ENCODE measurements around the gene ENO4.
A peak's percentile ranks its signal among the peaks of the same experiment; 100 is the strongest.

ENO4 gene

GRCh38 chr10:116852246-116852645 is 2.9 kb downstream of the ENO4 start:
- Histone ChIP-seq H3K14ac (ENCODE audit: low read length) (no peak overlapping the region), H3K18ac (ENCODE audit: low read length) (no peak overlapping the region), H3K79me2 (ENCODE audit: control insufficient read depth, insufficient read depth, low read length, poor library complexity) (no peaks in the 10 kb centered on the region), H3K27ac (ENCODE audit: low read depth, low read length) (no peak overlapping the region), H3K79me1 (ENCODE audit: low read length) (peaks cover 9% of the 10 kb centered on the region), H2BK12ac (ENCODE audit: low read length) (no peak overlapping the region), H3K27me3 (ENCODE audit: insufficient read depth, low read length) (no peaks in the 10 kb centered on the region), H3K4me1 (ENCODE audit: control insufficient read depth in 1 of 2, insufficient read depth in 2 of 2, low read length in 2 of 2) (peaks cover 8 to 15% of the 10 kb centered on the region in 2 experiments), H3K4ac (ENCODE audit: low read depth, low read length) (no peak overlapping the region), H2AK5ac (ENCODE audit: low read length) (no peak overlapping the region), H4K8ac (ENCODE audit: low read depth, low read length) (no peak overlapping the region), H3K9me3 (ENCODE audit: insufficient read depth, low read depth, low read length) (peaks cover 2% of the 10 kb centered on the region), H3K36me3 (ENCODE audit: control insufficient read depth in 1 of 2, insufficient read depth in 2 of 2, low read length in 2 of 2) (no peaks in the 10 kb centered on the region), H2BK120ac (ENCODE audit: insufficient read depth, low read length, poor library complexity) (no peak overlapping the region), H3K9ac (ENCODE audit: low read length) (no peak overlapping the region), H4K12ac (ENCODE audit: low read depth, low read length) (no peak overlapping the region), H3K4me3 (ENCODE audit: low read depth, low read length) (no peak overlapping the region), H4K91ac (ENCODE audit: low read depth, low read length) (no peak overlapping the region), H2BK5ac (ENCODE audit: low read depth, low read length, poor library complexity) (no peak overlapping the region), H2AFZ (ENCODE audit: insufficient read depth, low read length, poor library complexity) (no peak overlapping the region), H3K4me2 (ENCODE audit: low read length) (no peak overlapping the region), H3K23ac (ENCODE audit: low read length) (peak overlapping the region; percentile 47)
- WGBS (ENCODE audit: extremely low coverage, insufficient coverage, insufficient read length), result no CpG with 5 or more reads among the region's 1 CpG
- DNase-seq, result peak in 1 of 2 donors; percentile 58

- Histone ChIP-seq H4K12ac (ENCODE audit: low read depth, low read length) (no peak overlapping the region), H3K9ac (ENCODE audit: low read length) (no peak overlapping the region), H2BK5ac (ENCODE audit: low read depth, low read length, poor library complexity) (no peak overlapping the region), H3K4ac (ENCODE audit: low read depth, low read length) (no peak overlapping the region), H3K4me2 (ENCODE audit: low read length) (no peak overlapping the region), H2BK120ac (ENCODE audit: insufficient read depth, low read length, poor library complexity) (no peak overlapping the region), H3K79me2 (ENCODE audit: control insufficient read depth, insufficient read depth, low read length, poor library complexity) (no peaks in the 10 kb centered on the region), H2BK12ac (ENCODE audit: low read length) (no peak overlapping the region), H3K27ac (ENCODE audit: low read depth, low read length) (no peak overlapping the region), H3K79me1 (ENCODE audit: low read length) (peaks cover 9% of the 10 kb centered on the region), H3K4me3 (ENCODE audit: low read depth, low read length) (no peak overlapping the region), H4K8ac (ENCODE audit: low read depth, low read length) (no peak overlapping the region), H3K36me3 (ENCODE audit: control insufficient read depth in 1 of 2, insufficient read depth in 2 of 2, low read length in 2 of 2) (no peaks in the 10 kb centered on the region), H2AFZ (ENCODE audit: insufficient read depth, low read length, poor library complexity) (no peak overlapping the region), H3K27me3 (ENCODE audit: insufficient read depth, low read length) (no peaks in the 10 kb centered on the region), H3K18ac (ENCODE audit: low read length) (no peak overlapping the region), H3K23ac (ENCODE audit: low read length) (no peak overlapping the region), H3K14ac (ENCODE audit: low read length) (no peak overlapping the region), H3K9me3 (ENCODE audit: insufficient read depth, low read depth, low read length) (peaks cover 2% of the 10 kb centered on the region), H3K4me1 (ENCODE audit: control insufficient read depth in 1 of 2, insufficient read depth in 2 of 2, low read length in 2 of 2) (peaks cover 8 to 15% of the 10 kb centered on the region in 2 experiments), H4K91ac (ENCODE audit: low read depth, low read length) (no peak overlapping the region), H2AK5ac (ENCODE audit: low read length) (no peak overlapping the region)
- no CpG with 5 or more reads among the region's 4 CpGs for WGBS (ENCODE audit: extremely low coverage, insufficient coverage, insufficient read length)
- no peak for DNase-seq
Measured at GRCh38 chr10:116853287-116853686, 4.0 kb downstream of the ENO4 start.

GRCh38 chr10:116853701-116854100 is 4.4 kb downstream of the ENO4 start:
- H2BK5ac ChIP-seq (ENCODE audit: low read depth, low read length, poor library complexity), result no peak overlapping the region
- peaks cover 2% of the 10 kb centered on the region for H3K9me3 ChIP-seq (ENCODE audit: insufficient read depth, low read depth, low read length)
- H2BK12ac ChIP-seq (ENCODE audit: low read length), result no peak overlapping the region
- H3K18ac ChIP-seq (ENCODE audit: low read length), result no peak overlapping the region
- H3K9ac ChIP-seq (ENCODE audit: low read length), result no peak overlapping the region
- H4K8ac ChIP-seq (ENCODE audit: low read depth, low read length), result no peak overlapping the region
- H4K91ac ChIP-seq (ENCODE audit: low read depth, low read length), result no peak overlapping the region
- H4K12ac ChIP-seq (ENCODE audit: low read depth, low read length), result no peak overlapping the region
- no peak overlapping the region for H3K4me2 ChIP-seq (ENCODE audit: low read length)
- H3K27me3 ChIP-seq (ENCODE audit: insufficient read depth, low read length), result no peaks in the 10 kb centered on the region
- no peak overlapping the region for H3K23ac ChIP-seq (ENCODE audit: low read length)
- no CpG with 5 or more reads among the region's 4 CpGs for WGBS (ENCODE audit: extremely low coverage, insufficient coverage, insufficient read length)
- peaks cover 8 to 12% of the 10 kb centered on the region in 2 experiments for H3K4me1 ChIP-seq (ENCODE audit: control insufficient read depth in 1 of 2, insufficient read depth in 2 of 2, low read length in 2 of 2)
- H3K79me2 ChIP-seq (ENCODE audit: control insufficient read depth, insufficient read depth, low read length, poor library complexity), result no peaks in the 10 kb centered on the region
- H2BK120ac ChIP-seq (ENCODE audit: insufficient read depth, low read length, poor library complexity), result no peak overlapping the region
- no peaks in the 10 kb centered on the region for H3K36me3 ChIP-seq (ENCODE audit: control insufficient read depth in 1 of 2, insufficient read depth in 2 of 2, low read length in 2 of 2)
- H2AFZ ChIP-seq (ENCODE audit: insufficient read depth, low read length, poor library complexity), result no peak overlapping the region
- H3K14ac ChIP-seq (ENCODE audit: low read length), result no peak overlapping the region
- H2AK5ac ChIP-seq (ENCODE audit: low read length), result no peak overlapping the region
- no peak for DNase-seq
- no peak overlapping the region for H3K27ac ChIP-seq (ENCODE audit: low read depth, low read length)
- H3K4ac ChIP-seq (ENCODE audit: low read depth, low read length), result no peak overlapping the region
- peaks cover 9% of the 10 kb centered on the region for H3K79me1 ChIP-seq (ENCODE audit: low read length)
- no peak overlapping the region for H3K4me3 ChIP-seq (ENCODE audit: low read depth, low read length)

GRCh38 chr10:116857156-116857555 is 7.9 kb downstream of the ENO4 start:
- H3K14ac ChIP-seq (ENCODE audit: low read length), result no peak overlapping the region
- H3K79me2 ChIP-seq (ENCODE audit: control insufficient read depth, insufficient read depth, low read length, poor library complexity), result no peaks in the 10 kb centered on the region
- H3K23ac ChIP-seq (ENCODE audit: low read length), result no peak overlapping the region
- DNase-seq, result no peak
- H3K79me1 ChIP-seq (ENCODE audit: low read length), result no peaks in the 10 kb centered on the region
- no peak overlapping the region for H3K4me3 ChIP-seq (ENCODE audit: low read depth, low read length)
- no CpG with 5 or more reads among the region's 3 CpGs for WGBS (ENCODE audit: extremely low coverage, insufficient coverage, insufficient read length)
- H2AFZ ChIP-seq (ENCODE audit: insufficient read depth, low read length, poor library complexity), result no peak overlapping the region
- H3K4me2 ChIP-seq (ENCODE audit: low read length), result no peak overlapping the region
- peaks cover 2% of the 10 kb centered on the region for H3K9me3 ChIP-seq (ENCODE audit: insufficient read depth, low read depth, low read length)
- no peak overlapping the region for H4K91ac ChIP-seq (ENCODE audit: low read depth, low read length)
- H3K4me1 ChIP-seq (ENCODE audit: control insufficient read depth in 1 of 2, insufficient read depth in 2 of 2, low read length in 2 of 2), result peaks cover 4% of the 10 kb centered on the region in 2 experiments
- no peak overlapping the region for H2BK5ac ChIP-seq (ENCODE audit: low read depth, low read length, poor library complexity)
- H4K12ac ChIP-seq (ENCODE audit: low read depth, low read length), result no peak overlapping the region
- H4K8ac ChIP-seq (ENCODE audit: low read depth, low read length), result no peak overlapping the region
- no peak overlapping the region for H2AK5ac ChIP-seq (ENCODE audit: low read length)
- H3K4ac ChIP-seq (ENCODE audit: low read depth, low read length), result no peak overlapping the region
- H3K27me3 ChIP-seq (ENCODE audit: insufficient read depth, low read length), result no peaks in the 10 kb centered on the region
- no peak overlapping the region for H3K9ac ChIP-seq (ENCODE audit: low read length)
- H2BK120ac ChIP-seq (ENCODE audit: insufficient read depth, low read length, poor library complexity), result no peak overlapping the region
- no peaks in the 10 kb centered on the region for H3K36me3 ChIP-seq (ENCODE audit: control insufficient read depth in 1 of 2, insufficient read depth in 2 of 2, low read length in 2 of 2)
- H2BK12ac ChIP-seq (ENCODE audit: low read length), result no peak overlapping the region
- H3K27ac ChIP-seq (ENCODE audit: low read depth, low read length), result no peak overlapping the region
- H3K18ac ChIP-seq (ENCODE audit: low read length), result no peak overlapping the region

All from trophoblast cell (in vitro differentiated cells and primary cell).